NCI-H1417 (cell line): ENCODE measurements around the gene GUCY2C.
"Not testable (repeated sequence)": the region's sequence is repeated elsewhere in the genome, so short reads cannot be mapped to it uniquely, and the experiment has no call there.

ENCODE experiments used
- DNase-seq, 3 experiments: peaks; one replicate each; lab custom pipeline; 2025; lab: John Stamatoyannopoulos, UW

GUCY2C gene

DNA sequence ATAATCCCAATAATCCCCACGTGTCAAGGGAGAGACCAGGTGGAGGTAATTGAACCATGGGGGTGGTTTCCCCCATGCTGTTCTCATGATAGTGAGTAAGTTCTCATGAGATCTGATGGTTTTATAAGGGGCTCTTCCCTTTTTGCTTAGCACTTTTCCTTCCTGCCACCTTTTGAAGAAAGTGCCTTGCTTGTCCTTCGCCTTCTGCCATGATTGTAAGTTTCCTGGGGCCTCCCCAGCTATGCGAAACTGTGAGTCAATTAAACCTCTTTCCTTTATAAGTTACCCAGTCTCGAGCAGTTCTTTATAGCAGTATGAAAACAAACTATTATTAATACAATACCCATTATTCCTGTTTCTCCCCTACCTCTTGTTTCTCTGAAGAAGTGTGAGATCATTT is 14.2 kb downstream of the GUCY2C start:
- DNase-seq: not testable (repeated sequence)

DNA sequence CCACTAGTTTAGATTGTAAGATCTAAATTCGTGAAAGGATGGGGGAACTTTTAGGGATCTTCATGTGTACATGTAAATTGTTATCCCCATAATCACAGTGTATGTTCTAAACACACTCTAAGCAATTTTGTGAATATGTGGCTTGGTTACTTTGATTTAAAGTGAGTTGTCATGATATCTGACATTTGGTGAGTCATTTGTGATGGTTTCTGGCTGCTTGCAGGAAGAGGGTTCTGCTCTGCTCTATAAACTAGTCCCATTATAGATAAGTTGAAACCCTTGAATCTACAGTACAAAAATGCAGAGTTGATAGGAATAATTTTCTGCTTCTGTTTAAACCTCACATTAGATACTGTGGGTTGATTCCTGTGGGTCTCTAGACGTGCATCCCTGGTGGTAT is 14.8 kb downstream of the GUCY2C start:
- no peak for DNase-seq

- DNase-seq: no peak
Measured at GRCh38 chr12:14681190-14681589, 15.2 kb downstream of the GUCY2C start.

- DNase-seq: peak in 1 of 3 experiments; percentile 13
Measured at GRCh38 chr12:14678547-14679150, 17.8 kb downstream of the GUCY2C start.

GRCh38 chr12:14668591-14668990 is 27.8 kb downstream of the GUCY2C start:
- no peak for DNase-seq

- DNase-seq: peak in 2 of 3 experiments; percentile 92 to 98
Measured at GRCh38 chr12:14665354-14666348, 30.7 kb downstream of the GUCY2C start.

GRCh38 chr12:14664434-14665023 is 31.9 kb downstream of the GUCY2C start:
- DNase-seq: peak; percentile 46 to 87 (median 57)

DNA sequence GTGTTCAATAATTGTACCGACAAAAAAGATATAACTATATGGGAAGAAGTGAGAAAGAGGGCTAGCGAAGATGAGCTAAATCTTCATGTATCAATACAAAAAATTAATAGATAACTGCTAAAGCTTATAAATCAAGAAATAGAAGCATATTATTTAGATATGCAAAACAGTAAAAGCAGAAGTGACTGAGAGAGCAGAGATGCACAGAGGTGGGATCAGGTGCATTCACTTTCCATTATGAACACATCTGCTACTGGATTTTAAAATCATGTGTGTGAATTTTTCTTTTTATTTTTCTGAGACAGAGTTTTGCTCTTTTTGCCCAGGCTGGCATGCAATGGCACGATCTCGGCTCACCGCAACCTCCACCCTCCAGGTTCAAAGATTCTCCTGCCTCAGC is 33.4 kb downstream of the GUCY2C start:
- no peak for DNase-seq

DNA sequence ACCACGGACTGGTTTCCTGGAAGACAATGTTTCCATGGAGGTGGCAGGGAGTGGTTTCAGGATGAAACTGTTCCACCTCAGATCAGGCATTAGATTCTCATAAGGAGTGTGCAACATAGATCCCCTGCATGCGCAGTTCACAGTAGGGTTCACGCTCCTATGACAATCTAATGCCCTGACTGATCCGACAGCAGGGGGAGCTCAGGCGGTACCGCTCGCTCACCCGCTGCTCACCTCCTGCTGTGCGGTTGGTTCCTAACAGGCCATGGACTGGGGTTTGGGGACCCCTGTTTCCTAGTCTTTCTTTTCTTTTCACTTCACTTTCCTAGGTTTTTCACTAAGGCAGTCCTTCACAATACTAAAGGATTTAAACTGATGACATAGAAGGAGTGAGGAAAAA is 39.6 kb downstream of the GUCY2C start:
- DNase-seq: no peak

DNA sequence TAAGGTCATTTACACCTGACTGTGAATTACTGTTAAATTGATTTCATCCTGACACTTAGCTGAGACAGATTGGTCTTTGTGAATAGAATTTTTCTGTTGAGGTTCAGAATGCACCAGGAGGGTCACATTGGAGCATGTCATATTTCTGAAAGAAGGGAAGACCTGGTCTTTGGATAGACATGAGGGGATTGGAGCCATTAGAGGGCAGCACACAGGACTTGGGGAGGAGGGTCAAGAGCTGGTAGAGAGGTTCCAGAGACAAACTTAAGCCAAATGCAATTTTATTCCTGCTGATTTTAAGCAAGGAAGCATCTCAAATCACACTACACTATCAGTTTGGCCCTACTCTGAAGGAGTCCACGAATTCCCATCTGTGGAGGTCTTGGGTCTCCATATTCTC is 41.1 kb downstream of the GUCY2C start:
- DNase-seq: no peak

GRCh38 chr12:14654842-14655241 is 41.6 kb downstream of the GUCY2C start:
- DNase-seq: no peak

GRCh38 chr12:14654416-14654815 is 42.0 kb downstream of the GUCY2C start:
- no peak for DNase-seq

GRCh38 chr12:14652483-14652882 is 43.9 kb downstream of the GUCY2C start:
- no peak for DNase-seq

DNA sequence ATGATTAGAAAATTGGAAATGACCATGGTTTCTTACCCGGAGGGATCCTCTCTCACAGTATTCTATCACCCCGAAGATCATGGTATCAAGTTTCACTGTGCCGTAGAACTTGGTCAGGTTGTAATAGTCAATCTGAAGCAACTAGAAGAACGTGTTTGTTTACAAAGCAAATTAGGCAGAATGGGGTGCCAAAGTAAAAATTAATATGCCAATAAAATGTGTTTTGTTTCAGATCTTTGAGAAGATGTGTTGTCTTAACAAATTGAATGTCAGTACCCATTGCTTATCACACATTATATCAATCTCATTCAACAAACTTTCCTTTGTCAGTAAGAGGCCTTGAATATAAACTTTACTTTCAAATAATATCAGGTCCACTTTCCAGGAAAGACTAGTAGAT is 45.0 kb downstream of the GUCY2C start:
- no peak for DNase-seq

DNA sequence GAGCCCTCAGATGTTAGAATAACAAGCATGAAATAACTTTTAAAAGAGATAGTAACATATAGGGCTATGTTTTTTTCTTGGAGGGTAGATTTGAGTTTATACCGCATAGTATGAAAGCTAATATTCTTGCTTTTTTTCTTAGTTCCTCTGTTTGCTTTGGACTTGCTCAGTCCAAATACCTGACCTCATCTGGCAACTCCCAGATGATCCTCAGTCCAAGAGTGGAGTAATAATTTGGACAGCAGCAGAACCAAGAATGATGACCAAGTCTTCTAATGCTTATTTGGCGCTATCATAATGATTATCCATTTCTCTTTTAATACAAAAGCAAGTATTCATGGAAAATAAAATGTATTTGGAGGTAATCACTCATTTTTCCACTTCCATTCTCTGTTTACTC is 45.6 kb downstream of the GUCY2C start:
- no peak for DNase-seq

DNA sequence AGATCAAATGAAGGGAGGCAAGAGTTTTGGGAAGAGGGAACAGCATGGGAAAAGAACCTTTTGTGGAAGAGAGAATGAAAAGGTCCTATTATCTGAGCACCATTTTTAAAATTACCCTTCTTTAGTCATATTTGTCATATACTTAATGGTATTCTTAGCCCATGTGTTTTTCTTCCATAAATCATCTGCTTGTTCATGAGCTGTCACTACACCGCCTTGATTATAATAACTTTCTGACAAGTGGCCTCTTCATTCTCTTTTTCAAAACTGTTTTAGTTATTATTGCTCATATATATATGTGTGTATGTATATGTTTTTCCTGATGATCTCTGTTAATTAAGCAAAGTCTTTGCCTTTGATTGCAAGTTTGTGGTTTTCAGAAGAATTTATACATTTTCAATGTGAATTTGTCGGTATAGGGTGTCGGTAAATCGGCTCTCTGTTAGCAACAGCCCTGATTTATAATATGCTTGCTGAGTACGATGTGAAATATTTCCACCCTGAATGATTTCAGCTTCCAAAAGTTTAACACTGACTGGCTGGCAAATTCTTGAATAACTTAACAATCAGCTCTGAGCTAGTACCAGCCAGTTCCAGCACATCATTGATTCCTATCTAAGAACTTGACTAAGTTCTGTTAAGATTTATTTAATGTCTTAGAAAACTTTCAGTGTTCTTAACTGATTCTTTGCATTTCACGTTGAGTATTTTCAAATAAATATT is 49.2 kb downstream of the GUCY2C start:
- peak in 1 of 3 experiments; percentile 39 for DNase-seq

DNA sequence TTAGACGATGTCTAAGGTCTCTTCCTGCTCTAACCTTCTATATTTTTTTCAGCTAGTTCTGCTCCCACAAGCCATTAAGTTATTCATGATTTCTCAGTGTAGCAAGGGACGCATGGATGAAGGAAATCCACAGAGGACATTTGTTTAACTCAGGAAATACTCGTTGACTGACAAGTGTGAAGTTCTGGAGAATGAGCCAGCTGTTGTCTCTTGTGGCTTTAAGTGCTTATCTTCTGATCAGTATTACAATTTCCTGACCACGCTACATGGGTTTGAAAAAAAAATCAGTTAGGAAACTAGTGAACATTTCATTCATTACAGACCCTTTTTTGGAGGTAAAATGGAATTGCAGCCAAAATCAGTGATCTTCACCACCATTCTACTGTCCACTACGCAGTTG is 53.1 kb downstream of the GUCY2C start:
- no peak for DNase-seq

GRCh38 chr12:14638066-14638465 is 58.3 kb downstream of the GUCY2C start:
- DNase-seq: no peak

GRCh38 chr12:14635776-14636175 is 60.6 kb downstream of the GUCY2C start:
- no peak for DNase-seq

- no peak for DNase-seq
Measured at GRCh38 chr12:14630793-14631192, 65.6 kb downstream of the GUCY2C start.

GRCh38 chr12:14629832-14630710 is 66.3 kb downstream of the GUCY2C start:
- DNase-seq: peak; percentile 76 to 92 (median 83)
